A673 (cell line): Measurements from ENCODE around the gene PIAS1.
"Not testable (repeated sequence)": the region's sequence is repeated elsewhere in the genome, so short reads cannot be mapped to it uniquely, and the experiment has no call there.

ENCODE experiments used
- EZH2 ChIP-seq: fragments of 200-600 bp; sonication (generic); IDR thresholded peaks from 2 replicates; pipeline ENCODE4 v1.6.1; 2017; ENCODE audit warnings: borderline replicate concordance, low read depth, mild to moderate bottlenecking, mixed read lengths, antibody characterized with exemption, low read length; ENCODE audit not compliant: poor library complexity, severe bottlenecking
- TF ChIP-seq, protein P1 (sequence below): fragments of 300-800, 200-600 bp; sonication (generic); conservative IDR thresholded peaks from 2 replicates; pipeline ENCODE4 v1.5.1; 2017; ENCODE audit warnings: low read depth, mild to moderate bottlenecking, antibody characterized with exemption, low read length, moderate library complexity, mixed read lengths

GRCh38 chr15:68007642-68008041 is 46.5 kb upstream of the PIAS1 start:
- TF ChIP-seq, protein P1, sequence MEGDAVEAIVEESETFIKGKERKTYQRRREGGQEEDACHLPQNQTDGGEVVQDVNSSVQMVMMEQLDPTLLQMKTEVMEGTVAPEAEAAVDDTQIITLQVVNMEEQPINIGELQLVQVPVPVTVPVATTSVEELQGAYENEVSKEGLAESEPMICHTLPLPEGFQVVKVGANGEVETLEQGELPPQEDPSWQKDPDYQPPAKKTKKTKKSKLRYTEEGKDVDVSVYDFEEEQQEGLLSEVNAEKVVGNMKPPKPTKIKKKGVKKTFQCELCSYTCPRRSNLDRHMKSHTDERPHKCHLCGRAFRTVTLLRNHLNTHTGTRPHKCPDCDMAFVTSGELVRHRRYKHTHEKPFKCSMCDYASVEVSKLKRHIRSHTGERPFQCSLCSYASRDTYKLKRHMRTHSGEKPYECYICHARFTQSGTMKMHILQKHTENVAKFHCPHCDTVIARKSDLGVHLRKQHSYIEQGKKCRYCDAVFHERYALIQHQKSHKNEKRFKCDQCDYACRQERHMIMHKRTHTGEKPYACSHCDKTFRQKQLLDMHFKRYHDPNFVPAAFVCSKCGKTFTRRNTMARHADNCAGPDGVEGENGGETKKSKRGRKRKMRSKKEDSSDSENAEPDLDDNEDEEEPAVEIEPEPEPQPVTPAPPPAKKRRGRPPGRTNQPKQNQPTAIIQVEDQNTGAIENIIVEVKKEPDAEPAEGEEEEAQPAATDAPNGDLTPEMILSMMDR = not testable (repeated sequence)
- not testable (repeated sequence) for TF ChIP-seq EZH2
